Stimulated activated CD8-positive, alpha-beta memory T cell treated with anti-CD3 and anti-CD28 coated beads, Interleukin-15, amount 100 ng/mL, for 48 hours (primary cell): ENCODE results near the gene NUFIP2.
"Not testable (repeated sequence)": the region's sequence is repeated elsewhere in the genome, so short reads cannot be mapped to it uniquely, and the experiment has no call there.

Experiments used
- DNase-seq, 2 donors: peaks; one replicate each; pipeline ENCODE4 v3.0.0-alpha.2; 2020; ENCODE audit warnings: low read depth in 2 of 2

The NUFIP2 gene

GRCh38 chr17:29279397-29280070, 14.4 kb downstream of the NUFIP2 start:
- no peak for DNase-seq

DNA sequence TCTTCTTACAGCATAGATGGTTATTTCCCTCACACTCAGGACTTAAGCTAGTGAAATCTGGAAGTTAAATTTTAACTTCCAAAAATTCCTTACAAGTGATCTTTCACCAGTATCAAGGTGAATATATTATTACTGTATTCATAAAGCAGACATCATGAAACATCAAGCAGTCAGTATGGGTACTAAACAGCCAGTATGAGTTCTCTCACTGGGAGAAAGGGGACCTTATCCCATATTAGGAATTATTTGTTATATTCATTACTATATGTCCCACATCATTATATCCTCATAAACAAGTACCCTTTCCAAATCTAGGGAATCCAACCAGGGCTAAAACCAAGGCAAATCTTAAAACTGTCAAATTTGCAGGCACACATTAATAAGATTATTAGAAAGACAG, 15.3 kb downstream of the NUFIP2 start:
- no peak for DNase-seq

DNA sequence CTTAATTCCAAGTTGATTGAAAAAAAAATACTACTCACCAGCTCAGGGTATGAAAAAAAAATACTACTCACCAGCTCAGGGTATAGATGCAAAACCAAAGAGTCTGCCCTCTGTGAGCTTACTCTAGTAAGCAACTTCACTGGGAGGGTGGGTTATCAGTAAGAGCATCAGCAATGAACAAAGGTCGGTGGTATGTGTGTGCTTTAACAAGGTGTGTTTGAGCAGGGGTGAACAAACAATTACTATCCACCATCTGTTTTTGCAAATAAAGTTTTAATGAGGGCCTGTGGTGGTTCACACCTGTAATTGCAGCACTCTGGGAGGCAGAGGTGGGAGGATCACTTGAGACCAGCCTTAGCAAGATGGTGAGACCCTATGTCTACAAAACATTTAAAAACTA, 20.0 kb downstream of the NUFIP2 start:
- DNase-seq = no peak

DNA sequence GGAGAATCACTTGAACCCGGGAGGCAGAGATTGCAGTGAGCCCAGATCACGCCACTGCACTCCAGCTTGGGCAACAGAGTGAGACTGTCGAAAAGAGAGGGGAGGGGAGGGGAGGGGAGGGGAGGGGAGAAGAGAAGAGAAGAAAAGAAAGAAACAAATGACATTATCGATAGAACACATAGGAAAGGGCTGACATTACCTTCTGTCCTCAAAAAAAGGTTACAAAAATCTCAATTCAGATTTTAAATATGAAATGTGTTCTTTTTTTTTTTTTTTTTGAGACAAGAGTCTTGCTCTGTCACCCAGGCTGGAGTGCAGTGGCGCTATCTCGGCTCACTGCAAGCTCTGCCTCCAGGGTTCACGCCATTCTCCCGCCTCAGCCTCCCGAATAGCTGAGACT, 22.0 kb downstream of the NUFIP2 start:
- DNase-seq = not testable (repeated sequence)

GRCh38 chr17:29263916-29264315, 30.0 kb downstream of the NUFIP2 start:
- DNase-seq = no peak

- no peak for DNase-seq
These were observed 36.2 kb downstream of the NUFIP2 start for GRCh38 chr17:29257756-29258155.

DNA sequence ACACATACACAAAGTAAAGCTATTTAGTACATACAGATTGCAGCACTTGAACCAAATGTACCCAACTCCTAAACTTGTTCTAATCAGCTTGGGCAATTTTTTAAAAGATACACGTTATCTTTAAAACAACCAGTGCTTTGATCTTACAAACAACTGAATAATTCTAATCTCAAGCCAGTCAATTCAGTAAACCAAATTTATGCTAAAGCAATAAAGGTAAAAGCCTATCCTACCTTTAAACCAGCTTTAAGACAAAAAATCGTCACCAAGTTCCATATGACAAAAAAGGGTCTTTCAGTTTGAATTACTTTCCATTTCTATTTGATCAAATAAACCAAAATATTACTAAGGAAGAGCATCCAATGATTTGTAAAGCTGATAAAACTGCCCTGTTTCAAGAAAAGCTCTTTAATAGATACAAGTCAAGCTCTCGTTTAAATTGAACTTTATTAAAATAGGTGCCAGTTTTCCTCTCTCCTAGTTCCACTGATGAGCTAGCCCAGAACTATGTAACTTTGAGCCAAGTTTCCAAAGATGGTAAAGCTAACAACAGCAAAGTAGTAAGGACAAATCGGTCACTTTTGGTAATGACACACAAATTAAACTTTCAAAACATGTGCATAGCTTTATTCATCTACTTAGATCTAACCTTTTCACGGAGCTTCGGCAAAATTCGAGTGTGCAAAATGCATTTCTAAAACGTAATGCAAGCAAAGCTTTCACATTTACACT, 37.0 kb downstream of the NUFIP2 start:
- no peak for DNase-seq

DNA sequence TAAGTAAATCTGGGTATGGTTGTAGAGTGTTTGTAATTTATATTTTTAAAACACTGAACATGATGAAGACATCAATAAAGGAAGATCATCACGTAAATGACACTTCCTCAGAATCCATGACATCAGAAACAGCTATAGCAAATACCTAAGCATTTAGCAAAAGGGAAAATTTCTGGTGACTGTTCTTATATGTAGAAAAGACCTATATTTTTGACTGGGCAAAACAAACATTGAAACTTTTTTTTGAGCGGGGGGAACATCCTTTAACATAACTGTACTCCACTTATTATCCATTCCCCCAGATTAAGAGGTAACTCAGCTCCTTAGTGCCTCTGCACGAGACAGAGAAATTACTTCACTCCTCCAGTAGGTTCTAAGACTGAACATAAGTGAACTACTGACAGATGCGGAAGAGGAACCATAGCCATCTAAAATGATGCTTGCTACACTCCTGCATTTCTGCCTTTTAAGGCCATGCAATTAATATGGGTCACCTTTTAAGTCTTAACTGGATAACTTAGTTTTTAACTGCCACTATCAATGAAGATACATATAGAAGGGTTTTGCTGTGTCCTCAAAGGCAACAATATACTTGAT, 37.9 kb downstream of the NUFIP2 start:
- DNase-seq = no peak

- DNase-seq = no peak
These were observed 40.9 kb downstream of the NUFIP2 start for GRCh38 chr17:29253037-29253436.

- DNase-seq = no peak
These were observed 41.7 kb downstream of the NUFIP2 start for GRCh38 chr17:29252101-29252791.

- DNase-seq = no peak
These were observed 42.8 kb downstream of the NUFIP2 start for GRCh38 chr17:29251184-29251583.

DNA sequence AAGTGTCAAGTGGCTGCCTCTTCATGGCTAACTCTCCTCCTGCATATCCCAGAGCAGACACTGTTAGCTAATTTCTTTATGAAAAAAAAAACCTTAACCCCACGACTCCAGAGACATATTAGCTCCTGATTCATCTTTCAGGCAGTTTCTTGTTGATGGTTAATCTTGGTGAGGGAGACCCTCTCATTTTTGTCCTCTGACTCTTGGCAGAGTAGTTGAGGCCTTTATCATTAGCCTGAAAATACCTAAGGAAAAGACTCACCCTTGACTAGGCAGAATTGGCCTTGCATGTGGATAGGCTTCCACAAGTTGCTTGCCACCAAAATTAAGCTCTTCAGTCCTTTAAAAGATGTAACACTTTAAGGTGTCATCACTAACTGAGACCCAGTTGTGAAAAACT, 43.3 kb downstream of the NUFIP2 start:
- DNase-seq = no peak

GRCh38 chr17:29248845-29249244, 45.1 kb downstream of the NUFIP2 start:
- DNase-seq = no peak

DNA sequence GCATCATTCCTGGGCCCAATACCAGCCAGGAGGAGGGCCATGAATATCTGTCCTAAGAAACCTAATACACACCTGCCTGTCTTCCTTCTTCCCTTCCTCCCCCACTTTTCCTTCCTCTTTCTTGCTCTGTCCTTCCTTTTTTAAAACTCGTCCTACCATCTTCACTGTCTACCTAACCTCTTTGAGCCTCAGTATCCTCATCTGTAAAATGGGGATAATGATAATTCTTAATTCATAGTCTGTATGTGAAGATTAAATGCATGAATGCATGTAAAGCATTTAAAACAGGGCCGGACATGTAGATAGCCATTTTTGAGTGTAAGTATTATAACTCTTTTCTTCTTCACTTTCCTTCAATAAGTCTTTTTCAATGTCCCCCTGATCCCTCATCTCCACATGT, 46.7 kb downstream of the NUFIP2 start:
- DNase-seq = no peak

DNA sequence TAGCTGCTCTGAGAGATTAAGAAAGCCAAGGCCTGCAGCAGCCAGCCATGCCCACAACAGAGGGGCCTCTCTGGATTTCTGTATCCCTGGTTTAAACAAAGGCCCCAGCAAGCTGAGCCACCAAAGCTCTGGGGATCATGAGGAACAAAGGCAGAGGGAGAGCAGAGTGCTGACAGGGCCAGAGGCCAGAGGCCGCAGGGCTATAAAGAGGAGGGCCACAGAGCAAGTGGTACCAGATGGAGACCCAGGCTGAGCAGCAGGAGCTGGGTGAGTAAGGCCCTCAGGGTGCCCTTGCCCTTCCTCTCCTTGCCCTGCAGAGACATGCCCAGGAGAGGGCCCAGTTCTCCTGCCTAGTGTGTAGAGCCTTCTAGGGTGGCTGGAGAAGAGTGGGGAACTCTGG, 47.3 kb downstream of the NUFIP2 start, which contains the start of gene CRYBA1:
CRYBA1 (plus strand) TSS at position 232 of the 400 bp plus-strand sequence; CDS start at position 237, 5 bp downstream.
- DNase-seq = no peak

DNA sequence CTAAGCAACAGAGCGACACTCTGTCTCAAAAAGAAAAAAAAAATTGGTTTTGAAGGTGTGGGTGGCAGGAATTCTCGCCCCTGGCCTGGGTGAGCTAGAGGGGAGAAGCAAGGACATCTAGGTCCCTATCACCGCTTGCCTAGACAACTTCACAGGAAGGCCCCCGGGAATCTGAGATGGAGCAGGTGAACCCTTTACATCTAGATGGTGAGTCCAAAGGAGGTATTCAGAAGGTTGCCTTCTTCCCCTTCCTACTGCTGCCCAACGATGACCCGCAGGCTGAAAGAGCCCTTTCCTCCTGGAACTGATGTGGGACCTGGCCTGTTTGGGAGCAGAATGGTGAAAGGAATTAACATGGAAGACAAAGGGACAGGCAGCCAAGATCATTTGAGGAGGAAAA, 48.5 kb downstream of the NUFIP2 start:
- no peak for DNase-seq

- DNase-seq = no peak
These were observed 50.2 kb downstream of the NUFIP2 start for GRCh38 chr17:29243792-29244191.

- DNase-seq = no peak
These were observed 51.2 kb downstream of the NUFIP2 start for GRCh38 chr17:29242790-29243189.

DNA sequence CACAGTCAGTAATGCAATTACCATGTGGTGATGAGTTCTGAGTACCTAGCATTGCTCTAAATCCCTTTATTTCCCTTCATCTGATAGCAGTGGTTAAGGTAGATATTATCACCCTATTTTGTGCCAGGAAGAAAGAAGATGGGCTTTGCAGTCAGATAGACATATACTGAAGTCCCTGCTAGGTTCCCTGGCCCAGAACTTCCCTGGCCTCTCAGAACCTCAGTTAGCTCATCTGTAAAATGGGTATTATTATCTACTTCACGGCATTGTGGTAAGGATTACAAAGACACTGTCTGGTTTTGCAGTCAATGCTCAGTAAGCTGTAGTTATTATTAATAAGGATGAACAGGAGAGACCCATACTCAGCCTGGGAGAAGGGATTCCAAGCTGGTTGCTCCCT, 51.9 kb downstream of the NUFIP2 start:
- DNase-seq = no peak

DNA sequence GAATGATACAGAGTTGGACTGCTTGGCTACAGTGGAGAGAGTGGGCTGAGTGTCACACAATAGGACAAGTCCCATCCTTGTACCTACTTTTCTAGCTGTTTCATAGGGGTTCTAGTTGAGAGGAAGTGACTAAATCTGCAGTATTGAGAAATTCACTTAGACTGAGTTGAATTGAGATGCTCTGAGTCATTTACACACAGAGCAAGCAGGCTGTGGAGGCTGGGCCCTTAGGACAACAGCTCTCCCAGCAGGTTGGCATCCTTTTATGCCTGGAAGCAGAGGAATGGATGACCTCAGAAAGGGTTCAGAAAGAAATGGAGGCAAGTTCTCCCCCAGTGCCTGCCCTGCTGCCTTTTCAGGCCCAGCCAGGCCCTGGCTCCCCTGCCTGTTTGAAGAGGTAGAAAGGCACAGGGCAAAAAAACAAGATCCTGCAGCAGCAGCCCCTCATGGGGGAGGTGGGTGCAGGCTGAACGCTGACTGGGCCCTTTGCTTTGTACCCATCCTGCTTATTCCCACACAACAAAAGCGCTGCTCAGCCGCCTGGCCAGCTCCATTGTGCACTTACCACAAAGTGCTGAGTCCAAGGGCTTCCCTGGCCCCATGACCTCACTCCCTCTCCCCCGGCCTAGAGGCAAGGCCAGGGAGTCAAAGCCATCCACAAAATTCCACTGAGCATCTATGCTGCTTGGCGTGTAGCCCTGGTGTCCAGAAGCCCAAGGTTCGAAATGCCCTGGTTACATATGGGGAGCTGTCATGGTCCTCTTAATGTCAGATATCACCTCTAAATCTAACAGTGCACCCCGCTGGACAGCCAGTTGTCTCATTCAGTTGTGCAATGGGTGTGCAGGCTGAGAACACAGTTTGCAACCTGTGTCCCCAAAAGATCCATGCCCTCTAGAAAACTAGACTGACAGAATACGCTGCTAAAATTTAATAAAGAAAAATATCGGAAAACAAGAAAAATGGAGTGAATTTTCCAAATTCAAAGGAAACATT, 52.7 kb downstream of the NUFIP2 start:
- no peak for DNase-seq

GRCh38 chr17:29240477-29240876, 53.5 kb downstream of the NUFIP2 start:
- no peak for DNase-seq
